SH-SY5Y (cell line): ENCODE data around the gene CDC37L1.

Experiments
- GATA2 ChIP-seq: IDR thresholded peaks from 2 replicates; pipeline ENCODE4 v1.6.1; 2011; ENCODE audit warnings: mild to moderate bottlenecking, low read depth, low read length
- GATA3 ChIP-seq: IDR thresholded peaks from 2 replicates; pipeline ENCODE4 v1.6.1; 2011; ENCODE audit warnings: low read depth, mild to moderate bottlenecking, low read length, moderate library complexity

- TF ChIP-seq GATA2 (no peak), GATA3 (no peak)
Measured at GRCh38 chr9:4748612-4749011, 69.2 kb downstream of the CDC37L1 start.
